HepG2 (cell line): ENCODE measurements around the gene SLC15A1. TPM values are rescaled to one million over a fixed set of nuclear protein-coding genes. Genes with fewer than 3 reads are reported as not detected.

ENCODE experiments used
- ATAC-seq: fragments of 200-7000 bp; cut with Tn5 transposase; 3 replicates; pipeline ENCODE4 v1.9.1; 2020; ENCODE audit warnings: mild to moderate bottlenecking, moderate library complexity
- BruUV-seq: library from RNA; stranded (reverse); fragments of 400-500 nt; replicated peaks from 2 replicates; lab custom pipeline; 2021; lab: Mats Ljungman, UMichigan
- CTCF ChIA-PET: fragments of 300-600 bp; formaldehyde crosslinking; extraction: SDS; loops from one replicate; lab custom pipeline; 2021; ENCODE audit warnings: low total read pairs, inconsistent platforms, low intra/inter-chr PET ratio; lab: Yijun Ruan, JAX
- POLR2A ChIA-PET: fragments of 350-600 bp; sonication (Branson Sonifier 250); formaldehyde crosslinking; loops from one replicate; lab custom pipeline; 2020; ENCODE audit warnings: antibody characterized with exemption, inconsistent platforms; lab: Yijun Ruan, JAX
- DNase-seq: peaks from one replicate; pipeline ENCODE4 v3.0.0-alpha.2; 2015; ENCODE audit warnings: low spot score
- FAIRE-seq: peaks from 3 replicates; lab custom pipeline; 2011; peaks lifted over from hg19 to GRCh38; lab: Jason Lieb, UNC
- H2AFZ ChIP-seq: one replicate; pipeline ENCODE4 v1.6.1; 2011; ENCODE audit warnings: low read length, inconsistent platforms
- H3K27ac ChIP-seq: fragments of 300-600 bp; 3 replicates; pipeline ENCODE4 v1.8.0; 2011; ENCODE audit warnings: mixed run types, mild to moderate bottlenecking, mixed read lengths, low read length, inconsistent platforms; ENCODE audit not compliant: insufficient read depth; ENCODE audit errors: extremely low read length
- H3K27me3 ChIP-seq, 2 experiments: fragments of 200-600 bp in 1 of 2; 2 replicates in 1 of 2; 3 replicates in 1 of 2; pipeline versions ENCODE4 v1.6.0 to v1.8.0; 2011; ENCODE audit warnings: low read length in 2 of 2, mild to moderate bottlenecking in 2 of 2, moderate library complexity in 2 of 2, inconsistent platforms in 1 of 2; ENCODE audit not compliant: insufficient read depth in 2 of 2, control insufficient read depth in 1 of 2
- H3K36me3 ChIP-seq, 2 experiments: fragments of 200-600 bp in 1 of 2; replicated peaks in 1 of 2; 2 replicates in 1 of 2; 3 replicates in 1 of 2; pipeline versions ENCODE4 v1.5.1 to v1.8.0; 2011; ENCODE audit warnings: low read length in 2 of 2, inconsistent platforms in 1 of 2; ENCODE audit not compliant: insufficient read depth in 2 of 2, control insufficient read depth in 1 of 2
- H3K4me1 ChIP-seq: 2 replicates; pipeline ENCODE4 v1.5.1; 2012; ENCODE audit warnings: low read length, inconsistent platforms; ENCODE audit not compliant: insufficient read depth
- H3K4me2 ChIP-seq: 2 replicates; pipeline ENCODE4 v1.6.0; 2011; ENCODE audit warnings: low read depth, low read length, inconsistent platforms
- H3K4me3 ChIP-seq, 3 experiments: fragments of 200-600 bp in 1 of 3; sonication (generic), shearing (Covaris generic) in 1 of 3; replicated peaks in 1 of 3; 2 replicates each; pipeline ENCODE4 v1.5.1; 2011 to 2016; ENCODE audit warnings: low read length in 3 of 3, inconsistent platforms in 2 of 3, low read depth in 2 of 3, mild to moderate bottlenecking in 2 of 3, control low read depth in 1 of 3, mixed read lengths in 1 of 3; ENCODE audit not compliant: insufficient read depth in 1 of 3
- H3K79me2 ChIP-seq: one replicate; pipeline ENCODE4 v1.6.1; 2011; ENCODE audit warnings: low read length, inconsistent platforms; ENCODE audit not compliant: insufficient read depth
- H3K9ac ChIP-seq: 2 replicates; pipeline ENCODE4 v1.6.0; 2011; ENCODE audit warnings: mild to moderate bottlenecking, low read depth, low read length, inconsistent platforms; ENCODE audit not compliant: insufficient read depth
- H3K9me3 ChIP-seq: 2 replicates; pipeline ENCODE4 v1.5.1; 2012; ENCODE audit warnings: mild to moderate bottlenecking, low read length
- H4K20me1 ChIP-seq: 2 replicates; pipeline ENCODE4 v1.6.0; 2011; ENCODE audit warnings: inconsistent platforms, mild to moderate bottlenecking, low read length, moderate library complexity; ENCODE audit not compliant: insufficient read depth
- AKAP8 ChIP-seq: sonication (generic); formaldehyde crosslinking; IDR thresholded peaks from 2 replicates; pipeline ENCODE4 v1.5.1; 2020; ENCODE audit warnings: mild to moderate bottlenecking, missing genetic modification reagents
- CHD2 ChIP-seq: IDR thresholded peaks from 2 replicates; pipeline ENCODE4 v1.6.1; 2011; ENCODE audit warnings: low read depth, low read length, improper control_type of control experiment
- KLF15 ChIP-seq: sonication (generic); formaldehyde crosslinking; IDR thresholded peaks from 2 replicates; pipeline ENCODE4 v1.8.1; 2023; ENCODE audit warnings: borderline replicate concordance, mild to moderate bottlenecking, inconsistent platforms, missing genetic modification reagents, mixed read lengths
- ZNF484 ChIP-seq: sonication (generic); formaldehyde crosslinking; IDR thresholded peaks from 2 replicates; pipeline ENCODE4 v1.5.1; 2020; ENCODE audit warnings: mild to moderate bottlenecking, low read depth, missing genetic modification reagents, borderline replicate concordance
- WGBS: methylation state at CpG from one replicate; pipeline ENCODE4 v1.1.6; 2017; ENCODE audit warnings: low lambda C conversion rate; 5-methylcytosine and 5-hydroxymethylcytosine counted together
- in situ Hi-C: cut with HindIII; loops from 2 replicates; pipeline ENCODE4 v1.10.0; 2017; ENCODE audit warnings: low pct_unique_long_range_greater_than_20kb; ENCODE audit not compliant: extremely low pct_ligation_motif_present
- intact Hi-C: fragments of 100-400 bp; cut with micrococcal nuclease; formaldehyde crosslinking; loops from one replicate; pipeline ENCODE4 v1.10.0; 2022; ENCODE audit not compliant: unreplicated experiment
- polyA plus RNA-seq, 8 experiments: library from polyadenylated mRNA; depleted of rRNA in 3 of 8; stranded (reverse) in 7 of 8; unstranded in 1 of 8; fragments of >200 nt; fragmentation: Illumina TruSeq in 4 of 8; extraction: Trizol in 4 of 8; gene quantifications; 2 replicates each; pipeline versions ENCODE4 v1.2.1 to v1.2.3, GENCODE V29; 2011 to 2016; ENCODE audit warnings: low read depth in 4 of 8, missing spikeins in 1 of 8, mixed read lengths in 1 of 8; ENCODE audit not compliant: insufficient read depth in 1 of 8
- total RNA-seq, 5 experiments: library from RNA; depleted of rRNA; stranded (reverse); fragments of >200 nt; fragmentation: Illumina TruSeq; extraction: Trizol; gene quantifications; 2 replicates each; pipeline ENCODE4 v1.2.3, GENCODE V29; 2016; ENCODE audit warnings: low read depth in 1 of 5
- TF ChIP-seq, protein P1 (sequence below): conservative IDR thresholded peaks from 2 replicates; pipeline ENCODE4 v1.6.1; 2018; ENCODE audit warnings: missing genetic modification reagents
- TF ChIP-seq, protein P2 (sequence below): sonication (generic); formaldehyde crosslinking; IDR thresholded peaks from 2 replicates; pipeline ENCODE4 v1.5.0; 2020; ENCODE audit warnings: mild to moderate bottlenecking, missing genetic modification reagents
- TF ChIP-seq, protein P3 (sequence below): sonication (generic); formaldehyde crosslinking; IDR thresholded peaks from 2 replicates; pipeline ENCODE4 v1.5.0; 2020; ENCODE audit warnings: mild to moderate bottlenecking, missing genetic modification reagents
- TF ChIP-seq, protein P4 (sequence below), 2 experiments: sonication (generic) in 1 of 2; formaldehyde crosslinking in 1 of 2; IDR thresholded peaks; 2 replicates each; pipeline versions ENCODE4 v1.5.1 to v1.6.1; 2011 to 2020; ENCODE audit warnings: borderline replicate concordance in 1 of 2, low read depth in 1 of 2, low read length in 1 of 2, mild to moderate bottlenecking in 1 of 2, missing genetic modification reagents in 1 of 2, moderate library complexity in 1 of 2
- TF ChIP-seq, protein P5 (sequence below): IDR thresholded peaks from 2 replicates; pipeline ENCODE4 v1.4.0; 2020; ENCODE audit warnings: mild to moderate bottlenecking, missing genetic modification reagents

The SLC15A1 gene
- total and polyA plus RNA-seq, 2 of the 13 experiments (the other 11 are each of a cell fraction or from before 2014, with no cell fraction given): 0.17 to 0.20 TPM

DNA sequence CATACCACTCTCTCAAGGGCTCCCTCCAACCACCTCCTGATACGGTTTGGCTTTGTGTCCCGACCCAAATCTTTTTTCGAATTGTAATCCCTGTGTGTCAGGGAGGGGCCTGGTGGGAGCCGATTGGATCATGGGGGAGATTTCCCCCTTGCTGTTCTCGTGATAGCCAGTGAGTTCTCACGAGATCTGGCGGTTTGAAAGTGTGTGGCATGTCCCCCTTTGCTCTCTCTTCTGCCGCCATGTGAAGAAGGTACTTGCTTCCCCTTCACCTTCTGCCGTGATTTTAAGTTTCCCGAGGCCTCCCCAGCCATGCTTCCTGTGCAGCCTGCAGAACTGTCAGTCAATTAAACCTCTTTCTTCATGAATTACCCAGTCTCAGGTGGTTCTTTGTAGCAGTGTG, 34.7 kb upstream of the SLC15A1 start:
- ChIA-PET CTCF (no interaction called here), POLR2A (no interaction called here)
- intact Hi-C loops (no loop called here), in situ Hi-C loops (no loop called here)
- no peaks in the 10 kb centered on the region for H4K20me1 ChIP-seq
- no peak for FAIRE-seq
- H3K9me3 ChIP-seq: no peaks in the 10 kb centered on the region
- no peak overlapping the region for H3K27ac ChIP-seq
- no peaks in the 10 kb centered on the region for H3K4me1 ChIP-seq
- 51% methylated on average over 10 of the region's 10 CpGs for whole genome bisulfite sequencing
- H3K36me3 ChIP-seq: no peaks in the 10 kb centered on the region
- TF ChIP-seq, protein P1, sequence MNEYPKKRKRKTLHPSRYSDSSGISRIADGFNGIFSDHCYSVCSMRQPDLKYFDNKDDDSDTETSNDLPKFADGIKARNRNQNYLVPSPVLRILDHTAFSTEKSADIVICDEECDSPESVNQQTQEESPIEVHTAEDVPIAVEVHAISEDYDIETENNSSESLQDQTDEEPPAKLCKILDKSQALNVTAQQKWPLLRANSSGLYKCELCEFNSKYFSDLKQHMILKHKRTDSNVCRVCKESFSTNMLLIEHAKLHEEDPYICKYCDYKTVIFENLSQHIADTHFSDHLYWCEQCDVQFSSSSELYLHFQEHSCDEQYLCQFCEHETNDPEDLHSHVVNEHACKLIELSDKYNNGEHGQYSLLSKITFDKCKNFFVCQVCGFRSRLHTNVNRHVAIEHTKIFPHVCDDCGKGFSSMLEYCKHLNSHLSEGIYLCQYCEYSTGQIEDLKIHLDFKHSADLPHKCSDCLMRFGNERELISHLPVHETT (CRISPR knock-in tag): no peak
- TF ChIP-seq KLF15 (CRISPR knock-in tag) (no peak), CHD2 (0 out of 2 replicates have a peak, but pooled peaks have one; percentile 47), ZNF484 (CRISPR knock-in tag) (no peak), AKAP8 (CRISPR knock-in tag) (no peak)
- TF ChIP-seq, protein P2, sequence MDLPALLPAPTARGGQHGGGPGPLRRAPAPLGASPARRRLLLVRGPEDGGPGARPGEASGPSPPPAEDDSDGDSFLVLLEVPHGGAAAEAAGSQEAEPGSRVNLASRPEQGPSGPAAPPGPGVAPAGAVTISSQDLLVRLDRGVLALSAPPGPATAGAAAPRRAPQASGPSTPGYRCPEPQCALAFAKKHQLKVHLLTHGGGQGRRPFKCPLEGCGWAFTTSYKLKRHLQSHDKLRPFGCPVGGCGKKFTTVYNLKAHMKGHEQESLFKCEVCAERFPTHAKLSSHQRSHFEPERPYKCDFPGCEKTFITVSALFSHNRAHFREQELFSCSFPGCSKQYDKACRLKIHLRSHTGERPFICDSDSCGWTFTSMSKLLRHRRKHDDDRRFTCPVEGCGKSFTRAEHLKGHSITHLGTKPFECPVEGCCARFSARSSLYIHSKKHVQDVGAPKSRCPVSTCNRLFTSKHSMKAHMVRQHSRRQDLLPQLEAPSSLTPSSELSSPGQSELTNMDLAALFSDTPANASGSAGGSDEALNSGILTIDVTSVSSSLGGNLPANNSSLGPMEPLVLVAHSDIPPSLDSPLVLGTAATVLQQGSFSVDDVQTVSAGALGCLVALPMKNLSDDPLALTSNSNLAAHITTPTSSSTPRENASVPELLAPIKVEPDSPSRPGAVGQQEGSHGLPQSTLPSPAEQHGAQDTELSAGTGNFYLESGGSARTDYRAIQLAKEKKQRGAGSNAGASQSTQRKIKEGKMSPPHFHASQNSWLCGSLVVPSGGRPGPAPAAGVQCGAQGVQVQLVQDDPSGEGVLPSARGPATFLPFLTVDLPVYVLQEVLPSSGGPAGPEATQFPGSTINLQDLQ (CRISPR knock-in tag): no peak
- TF ChIP-seq, protein P3, sequence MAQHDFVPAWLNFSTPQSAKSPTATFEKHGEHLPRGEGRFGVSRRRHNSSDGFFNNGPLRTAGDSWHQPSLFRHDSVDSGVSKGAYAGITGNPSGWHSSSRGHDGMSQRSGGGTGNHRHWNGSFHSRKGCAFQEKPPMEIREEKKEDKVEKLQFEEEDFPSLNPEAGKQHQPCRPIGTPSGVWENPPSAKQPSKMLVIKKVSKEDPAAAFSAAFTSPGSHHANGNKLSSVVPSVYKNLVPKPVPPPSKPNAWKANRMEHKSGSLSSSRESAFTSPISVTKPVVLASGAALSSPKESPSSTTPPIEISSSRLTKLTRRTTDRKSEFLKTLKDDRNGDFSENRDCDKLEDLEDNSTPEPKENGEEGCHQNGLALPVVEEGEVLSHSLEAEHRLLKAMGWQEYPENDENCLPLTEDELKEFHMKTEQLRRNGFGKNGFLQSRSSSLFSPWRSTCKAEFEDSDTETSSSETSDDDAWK (CRISPR knock-in tag): no peak
- TF ChIP-seq, protein P4, sequence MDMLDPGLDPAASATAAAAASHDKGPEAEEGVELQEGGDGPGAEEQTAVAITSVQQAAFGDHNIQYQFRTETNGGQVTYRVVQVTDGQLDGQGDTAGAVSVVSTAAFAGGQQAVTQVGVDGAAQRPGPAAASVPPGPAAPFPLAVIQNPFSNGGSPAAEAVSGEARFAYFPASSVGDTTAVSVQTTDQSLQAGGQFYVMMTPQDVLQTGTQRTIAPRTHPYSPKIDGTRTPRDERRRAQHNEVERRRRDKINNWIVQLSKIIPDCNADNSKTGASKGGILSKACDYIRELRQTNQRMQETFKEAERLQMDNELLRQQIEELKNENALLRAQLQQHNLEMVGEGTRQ (IDR thresholded peaks at IDR 0.05; ENCODE audit: low read depth, low read length): no peak
- TF ChIP-seq, protein P4 (CRISPR knock-in tag; IDR thresholded peaks at IDR 0.05; ENCODE audit: borderline replicate concordance): no peak
- TF ChIP-seq, protein P5, sequence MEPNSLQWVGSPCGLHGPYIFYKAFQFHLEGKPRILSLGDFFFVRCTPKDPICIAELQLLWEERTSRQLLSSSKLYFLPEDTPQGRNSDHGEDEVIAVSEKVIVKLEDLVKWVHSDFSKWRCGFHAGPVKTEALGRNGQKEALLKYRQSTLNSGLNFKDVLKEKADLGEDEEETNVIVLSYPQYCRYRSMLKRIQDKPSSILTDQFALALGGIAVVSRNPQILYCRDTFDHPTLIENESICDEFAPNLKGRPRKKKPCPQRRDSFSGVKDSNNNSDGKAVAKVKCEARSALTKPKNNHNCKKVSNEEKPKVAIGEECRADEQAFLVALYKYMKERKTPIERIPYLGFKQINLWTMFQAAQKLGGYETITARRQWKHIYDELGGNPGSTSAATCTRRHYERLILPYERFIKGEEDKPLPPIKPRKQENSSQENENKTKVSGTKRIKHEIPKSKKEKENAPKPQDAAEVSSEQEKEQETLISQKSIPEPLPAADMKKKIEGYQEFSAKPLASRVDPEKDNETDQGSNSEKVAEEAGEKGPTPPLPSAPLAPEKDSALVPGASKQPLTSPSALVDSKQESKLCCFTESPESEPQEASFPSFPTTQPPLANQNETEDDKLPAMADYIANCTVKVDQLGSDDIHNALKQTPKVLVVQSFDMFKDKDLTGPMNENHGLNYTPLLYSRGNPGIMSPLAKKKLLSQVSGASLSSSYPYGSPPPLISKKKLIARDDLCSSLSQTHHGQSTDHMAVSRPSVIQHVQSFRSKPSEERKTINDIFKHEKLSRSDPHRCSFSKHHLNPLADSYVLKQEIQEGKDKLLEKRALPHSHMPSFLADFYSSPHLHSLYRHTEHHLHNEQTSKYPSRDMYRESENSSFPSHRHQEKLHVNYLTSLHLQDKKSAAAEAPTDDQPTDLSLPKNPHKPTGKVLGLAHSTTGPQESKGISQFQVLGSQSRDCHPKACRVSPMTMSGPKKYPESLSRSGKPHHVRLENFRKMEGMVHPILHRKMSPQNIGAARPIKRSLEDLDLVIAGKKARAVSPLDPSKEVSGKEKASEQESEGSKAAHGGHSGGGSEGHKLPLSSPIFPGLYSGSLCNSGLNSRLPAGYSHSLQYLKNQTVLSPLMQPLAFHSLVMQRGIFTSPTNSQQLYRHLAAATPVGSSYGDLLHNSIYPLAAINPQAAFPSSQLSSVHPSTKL (CRISPR knock-in tag): no peak
- no TSS peak for BruUV-seq
- no peak overlapping the region for H3K9ac ChIP-seq
- no peak overlapping the region for H2AFZ ChIP-seq
- no peaks in the 10 kb centered on the region for H3K79me2 ChIP-seq
- H3K4me3 ChIP-seq: no peak overlapping the region
- ATAC-seq: no peak
- H3K4me2 ChIP-seq: no peak overlapping the region
- DNase-seq: no peak
- H3K27me3 ChIP-seq: peaks cover 0 to 19% of the 10 kb centered on the region in 2 experiments; a peak in 3 of 5 replicates
